NCI-H187 treated with DMSO at 0.1 percent for 48 hours (cell line): ENCODE data around the gene SLC19A1.

Experiments
- DNase-seq: peaks from one replicate; lab custom pipeline; 2025; lab: John Stamatoyannopoulos, UW

SLC19A1 gene

GRCh38 chr21:45558044-45558721 is 15.9 kb upstream of the SLC19A1 start:
- DNase-seq: no peak

GRCh38 chr21:45557616-45558043 is 15.4 kb upstream of the SLC19A1 start:
- no peak for DNase-seq

GRCh38 chr21:45556645-45557615 is 14.7 kb upstream of the SLC19A1 start:
- no peak for DNase-seq

GRCh38 chr21:45556302-45556644 is 14.0 kb upstream of the SLC19A1 start:
- no peak for DNase-seq

GRCh38 chr21:45555557-45556301 is 13.5 kb upstream of the SLC19A1 start:
- DNase-seq: no peak

GRCh38 chr21:45555251-45555556 is 13.0 kb upstream of the SLC19A1 start:
- DNase-seq: no peak

GRCh38 chr21:45554477-45555175 is 12.4 kb upstream of the SLC19A1 start:
- no peak for DNase-seq

GRCh38 chr21:45552696-45553391 is 10.6 kb upstream of the SLC19A1 start:
- no peak for DNase-seq

GRCh38 chr21:45551783-45552695 is 9.8 kb upstream of the SLC19A1 start:
- DNase-seq: no peak

GRCh38 chr21:45551316-45551715 is 9.1 kb upstream of the SLC19A1 start:
- no peak for DNase-seq

- DNase-seq: no peak
These were observed 8.4 kb upstream of the SLC19A1 start for GRCh38 chr21:45550522-45551210.

GRCh38 chr21:45549626-45550463 is 7.6 kb upstream of the SLC19A1 start:
- DNase-seq: no peak

- DNase-seq: no peak
These were observed 6.7 kb upstream of the SLC19A1 start for GRCh38 chr21:45548711-45549491.

GRCh38 chr21:45547545-45547900 is 5.3 kb upstream of the SLC19A1 start:
- DNase-seq: no peak

- DNase-seq: no peak
These were observed 4.7 kb upstream of the SLC19A1 start for GRCh38 chr21:45546636-45547544.

- DNase-seq: no peak
These were observed 3.7 kb upstream of the SLC19A1 start for GRCh38 chr21:45545691-45546531.
